Stomach (tissue), 4 donors: ENCODE results near the gene COL5A1.

Experiments
- CTCF ChIP-seq, 7 experiments: fragments of 450-650 bp in 4 of 7; fragments of 200-600 bp in 3 of 7; sonication (generic) in 3 of 7; IDR thresholded peaks; one replicate each; pipeline ENCODE4 v1.5.1; 2016 to 2019; ENCODE audit warnings: antibody characterized with exemption in 7 of 7, control low read depth in 2 of 7, mild to moderate bottlenecking in 1 of 7
- POLR2A ChIP-seq, 4 donors: fragments of 450-650 bp; IDR thresholded peaks; one replicate each; pipeline ENCODE4 v1.6.1; 2016; ENCODE audit warnings: antibody characterized with exemption in 4 of 4, control low read depth in 2 of 4, mild to moderate bottlenecking in 1 of 4, moderate library complexity in 1 of 4
- POLR2AphosphoS5 ChIP-seq, 3 donors: sonication (generic); formaldehyde crosslinking; IDR thresholded peaks; one replicate each; pipeline ENCODE4 v1.6.1; 2016; ENCODE audit warnings: antibody characterized with exemption in 3 of 3

- TF ChIP-seq CTCF (IDR thresholded peaks at IDR 0.05) (no peak), POLR2AphosphoS5 (IDR thresholded peaks at IDR 0.05) (no peak), POLR2A (IDR thresholded peaks at IDR 0.05) (no peak)
Measured at GRCh38 chr9:134688231-134688630, 46.6 kb downstream of the COL5A1 start.
